LNCAP (cell line): ENCODE data around the gene ITPK1.

Experiments
- CTCF ChIP-seq: fragments of 450-650 bp; IDR thresholded peaks from 2 replicates; pipeline ENCODE4 v1.5.1; 2017; ENCODE audit warnings: mild to moderate bottlenecking

ITPK1 gene

GRCh38 chr14:92953526-92953925, 162.2 kb downstream of the ITPK1 start:
- TF ChIP-seq CTCF: no peak

- TF ChIP-seq CTCF: no peak
Measured at GRCh38 chr14:92952481-92953298, 163.0 kb downstream of the ITPK1 start.

- peak; percentile 94 for TF ChIP-seq CTCF
Measured at GRCh38 chr14:92951912-92952471, 163.7 kb downstream of the ITPK1 start.

GRCh38 chr14:92951261-92951660, 164.5 kb downstream of the ITPK1 start:
- TF ChIP-seq CTCF: no peak

GRCh38 chr14:92950773-92951172, 165.0 kb downstream of the ITPK1 start:
- TF ChIP-seq CTCF: no peak

GRCh38 chr14:92950193-92950540, 165.6 kb downstream of the ITPK1 start:
- no peak for TF ChIP-seq CTCF

- no peak for TF ChIP-seq CTCF
Measured at GRCh38 chr14:92949496-92950192, 166.1 kb downstream of the ITPK1 start.
